ENCODE data around the gene AGGF1. TPM values are rescaled to one million over a fixed set of nuclear protein-coding genes. Genes with fewer than 3 reads are reported as not detected.

The AGGF1 gene
- total and polyA plus RNA-seq, 2 experiments from 2014 or later = 24.4 to 27.5 TPM

GRCh38 chr5:77016962-77017361 lies 13.2 kb upstream of the AGGF1 start:
- H4K20me1 ChIP-seq (replicated peaks; ENCODE audit: insufficient read depth) = no peaks in the 10 kb centered on the region
- Mint-ChIP-seq H3K4me3 (no peak overlapping the region), H3K36me3 (ENCODE audit: low read depth) (no peaks in the 10 kb centered on the region), H3K27me3 (ENCODE audit: insufficient read depth, low read depth, poor library complexity) (no peaks in the 10 kb centered on the region), H3K27ac (no peak overlapping the region), H3K9me3 (no peaks in the 10 kb centered on the region), H3K4me1 (no peaks in the 10 kb centered on the region)
- ATAC-seq = no peak
- no peaks in the 10 kb centered on the region for H3K36me3 ChIP-seq (ENCODE audit: insufficient read depth)
- no peak overlapping the region for H3K4me2 ChIP-seq
- H3F3A ChIP-seq (replicated peaks; ENCODE audit: low read depth) = no peaks in the 10 kb centered on the region
- H3K27ac ChIP-seq (ENCODE audit: low read depth) = no peak overlapping the region
- no peak for DNase-seq (ENCODE audit: low spot score)
- H3K79me2 ChIP-seq (replicated peaks; ENCODE audit: insufficient read depth) = no peaks in the 10 kb centered on the region
- H2AFZ ChIP-seq = no peak overlapping the region
- TF ChIP-seq, protein P1, sequence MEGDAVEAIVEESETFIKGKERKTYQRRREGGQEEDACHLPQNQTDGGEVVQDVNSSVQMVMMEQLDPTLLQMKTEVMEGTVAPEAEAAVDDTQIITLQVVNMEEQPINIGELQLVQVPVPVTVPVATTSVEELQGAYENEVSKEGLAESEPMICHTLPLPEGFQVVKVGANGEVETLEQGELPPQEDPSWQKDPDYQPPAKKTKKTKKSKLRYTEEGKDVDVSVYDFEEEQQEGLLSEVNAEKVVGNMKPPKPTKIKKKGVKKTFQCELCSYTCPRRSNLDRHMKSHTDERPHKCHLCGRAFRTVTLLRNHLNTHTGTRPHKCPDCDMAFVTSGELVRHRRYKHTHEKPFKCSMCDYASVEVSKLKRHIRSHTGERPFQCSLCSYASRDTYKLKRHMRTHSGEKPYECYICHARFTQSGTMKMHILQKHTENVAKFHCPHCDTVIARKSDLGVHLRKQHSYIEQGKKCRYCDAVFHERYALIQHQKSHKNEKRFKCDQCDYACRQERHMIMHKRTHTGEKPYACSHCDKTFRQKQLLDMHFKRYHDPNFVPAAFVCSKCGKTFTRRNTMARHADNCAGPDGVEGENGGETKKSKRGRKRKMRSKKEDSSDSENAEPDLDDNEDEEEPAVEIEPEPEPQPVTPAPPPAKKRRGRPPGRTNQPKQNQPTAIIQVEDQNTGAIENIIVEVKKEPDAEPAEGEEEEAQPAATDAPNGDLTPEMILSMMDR (conservative IDR thresholded peaks at IDR 0.05; ENCODE audit: low read depth in 2 of 2) = no peak
- TF ChIP-seq EZH2 (IDR thresholded peaks at IDR 0.05; ENCODE audit: low read depth, unreplicated experiment) = no peak
- no peaks in the 10 kb centered on the region for H3K4me1 ChIP-seq (ENCODE audit: insufficient read depth)
- H3K27me3 ChIP-seq (ENCODE audit: insufficient read depth) = no peaks in the 10 kb centered on the region
- no peak overlapping the region for H3K4me3 ChIP-seq
- no peaks in the 10 kb centered on the region for H3K9me2 ChIP-seq (ENCODE audit: insufficient read depth)

- no peaks in the 10 kb centered on the region for H3K36me3 Mint-ChIP-seq (ENCODE audit: low read depth)
- Histone ChIP-seq H2AFZ (no peak overlapping the region), H3K27ac (ENCODE audit: low read depth) (no peak overlapping the region), H3K4me2 (no peak overlapping the region), H3K79me2 (replicated peaks; ENCODE audit: insufficient read depth) (no peaks in the 10 kb centered on the region), H3K36me3 (ENCODE audit: insufficient read depth) (no peaks in the 10 kb centered on the region), H3K4me3 (no peak overlapping the region), H3F3A (replicated peaks; ENCODE audit: low read depth) (no peaks in the 10 kb centered on the region), H4K20me1 (replicated peaks; ENCODE audit: insufficient read depth) (no peaks in the 10 kb centered on the region), H3K9me2 (ENCODE audit: insufficient read depth) (no peaks in the 10 kb centered on the region), H3K27me3 (ENCODE audit: insufficient read depth) (no peaks in the 10 kb centered on the region), H3K4me1 (ENCODE audit: insufficient read depth) (no peaks in the 10 kb centered on the region)
- peaks cover 6% of the 10 kb centered on the region; the same call in 2 of the 3 replicates for H3K9me3 Mint-ChIP-seq
- H3K4me3 Mint-ChIP-seq = no peak overlapping the region
- ATAC-seq (no peak), DNase-seq (ENCODE audit: low spot score) (no peak)
- no peaks in the 10 kb centered on the region for H3K4me1 Mint-ChIP-seq
- H3K27ac Mint-ChIP-seq = no peak overlapping the region
- peaks cover 1% of the 10 kb centered on the region for H3K27me3 Mint-ChIP-seq (ENCODE audit: insufficient read depth, low read depth, poor library complexity)
- no peak for TF ChIP-seq EZH2phosphoT487 (IDR thresholded peaks at IDR 0.05; ENCODE audit: unreplicated experiment)
- TF ChIP-seq CREB1 (CRISPR knock-in tag; IDR thresholded peaks at IDR 0.05; ENCODE audit: low read depth) = no peak
- no peak for TF ChIP-seq NANOG (IDR thresholded peaks at IDR 0.05; ENCODE audit: borderline replicate concordance)
- TF ChIP-seq, protein P2, sequence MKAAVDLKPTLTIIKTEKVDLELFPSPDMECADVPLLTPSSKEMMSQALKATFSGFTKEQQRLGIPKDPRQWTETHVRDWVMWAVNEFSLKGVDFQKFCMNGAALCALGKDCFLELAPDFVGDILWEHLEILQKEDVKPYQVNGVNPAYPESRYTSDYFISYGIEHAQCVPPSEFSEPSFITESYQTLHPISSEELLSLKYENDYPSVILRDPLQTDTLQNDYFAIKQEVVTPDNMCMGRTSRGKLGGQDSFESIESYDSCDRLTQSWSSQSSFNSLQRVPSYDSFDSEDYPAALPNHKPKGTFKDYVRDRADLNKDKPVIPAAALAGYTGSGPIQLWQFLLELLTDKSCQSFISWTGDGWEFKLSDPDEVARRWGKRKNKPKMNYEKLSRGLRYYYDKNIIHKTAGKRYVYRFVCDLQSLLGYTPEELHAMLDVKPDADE (IDR thresholded peaks at IDR 0.05) = no peak
- TF ChIP-seq, protein P1 (conservative IDR thresholded peaks at IDR 0.05; ENCODE audit: low read depth in 2 of 2) = no peak
- no peak for TF ChIP-seq POLR2AphosphoS5 (IDR thresholded peaks at IDR 0.05; ENCODE audit: low read depth)
- no peak for TF ChIP-seq STAT1 (IDR thresholded peaks at IDR 0.05; ENCODE audit: unreplicated experiment)
- TF ChIP-seq ZNF331 (CRISPR knock-in tag; IDR thresholded peaks at IDR 0.05; ENCODE audit: low read depth) = no peak
- TF ChIP-seq EZH2 (IDR thresholded peaks at IDR 0.05; ENCODE audit: low read depth, unreplicated experiment) = no peak
- no peak for TF ChIP-seq ZNF114 (CRISPR knock-in tag; IDR thresholded peaks at IDR 0.05)
- no peak for TF ChIP-seq JUNB (IDR thresholded peaks at IDR 0.05; ENCODE audit: unreplicated experiment)
- TF ChIP-seq REST (IDR thresholded peaks at IDR 0.05; ENCODE audit: unreplicated experiment) = no peak
Observed at GRCh38 chr5:77017668-77018067, 12.5 kb upstream of the AGGF1 start.
